H9 (cell line): ENCODE data around the gene SLC7A4. TPM values are rescaled to one million over a fixed set of nuclear protein-coding genes. Genes with fewer than 3 reads are reported as not detected.

ENCODE experiments used
- DNase-seq: peaks from one replicate; pipeline ENCODE4 v3.0.0-alpha.2; 2017
- H2AFZ ChIP-seq: one replicate; pipeline ENCODE4 v1.6.1; 2013; ENCODE audit warnings: mild to moderate bottlenecking, low read length, control low read depth, moderate library complexity
- H2AK5ac ChIP-seq: 2 replicates; pipeline ENCODE4 v1.6.1; 2013; ENCODE audit warnings: low read length, control low read depth, mixed read lengths; ENCODE audit not compliant: insufficient read length
- H2BK120ac ChIP-seq: one replicate; pipeline ENCODE4 v1.6.1; 2013; ENCODE audit warnings: low read depth, mild to moderate bottlenecking, low read length, control low read depth, inconsistent platforms; ENCODE audit not compliant: poor library complexity, severe bottlenecking
- H2BK12ac ChIP-seq: 2 replicates; pipeline ENCODE4 v1.6.1; 2013; ENCODE audit warnings: low read length, control low read depth, mixed read lengths, low read depth; ENCODE audit not compliant: insufficient read length
- H2BK15ac ChIP-seq: 2 replicates; pipeline ENCODE4 v1.6.1; 2013; ENCODE audit warnings: low read depth, low read length, control low read depth
- H2BK20ac ChIP-seq: one replicate; pipeline ENCODE4 v1.6.1; 2013; ENCODE audit warnings: low read depth, mild to moderate bottlenecking, low read length, control low read depth, inconsistent platforms; ENCODE audit not compliant: poor library complexity, severe bottlenecking
- H2BK5ac ChIP-seq: 2 replicates; pipeline ENCODE4 v1.6.1; 2013; ENCODE audit warnings: low read length, control low read depth, mixed read lengths; ENCODE audit not compliant: insufficient read length
- H3K14ac ChIP-seq: 2 replicates; pipeline ENCODE4 v1.6.1; 2013; ENCODE audit warnings: low read length, control low read depth; ENCODE audit not compliant: insufficient read depth
- H3K18ac ChIP-seq: 2 replicates; pipeline ENCODE4 v1.6.1; 2013; ENCODE audit warnings: low read depth, mild to moderate bottlenecking, mixed read lengths, low read length, control low read depth; ENCODE audit not compliant: insufficient read length
- H3K23ac ChIP-seq: 2 replicates; pipeline ENCODE4 v1.6.1; 2013; ENCODE audit warnings: low read length, control low read depth, mixed read lengths, low read depth; ENCODE audit not compliant: insufficient read length
- H3K23me2 ChIP-seq: 2 replicates; pipeline ENCODE4 v1.6.1; 2013; ENCODE audit warnings: low read depth, mild to moderate bottlenecking, mixed read lengths, low read length, control low read depth; ENCODE audit not compliant: insufficient read length, poor library complexity, severe bottlenecking
- H3K27ac ChIP-seq: 2 replicates; pipeline ENCODE4 v1.5.1; 2013; ENCODE audit warnings: low read length, control low read depth, mixed read lengths, low read depth; ENCODE audit not compliant: insufficient read length
- H3K27me3 ChIP-seq: 2 replicates; pipeline ENCODE4 v1.6.1; 2013; ENCODE audit warnings: low read length, control low read depth, inconsistent platforms; ENCODE audit not compliant: insufficient read depth
- H3K4ac ChIP-seq: 2 replicates; pipeline ENCODE4 v1.6.1; 2013; ENCODE audit warnings: low read depth, mild to moderate bottlenecking, control low read depth, inconsistent platforms, low read length, moderate library complexity
- H3K4me1 ChIP-seq: 2 replicates; pipeline ENCODE4 v1.6.1; 2013; ENCODE audit warnings: low read length, control low read depth, inconsistent platforms; ENCODE audit not compliant: insufficient read depth
- H3K4me2 ChIP-seq: 2 replicates; pipeline ENCODE4 v1.6.1; 2013; ENCODE audit warnings: low read length, control low read depth, mixed read lengths; ENCODE audit not compliant: insufficient read length, insufficient read depth
- H3K56ac ChIP-seq: 2 replicates; pipeline ENCODE4 v1.6.1; 2013; ENCODE audit warnings: low read depth, mild to moderate bottlenecking, mixed read lengths, low read length, control low read depth; ENCODE audit not compliant: insufficient read length
- H3K79me1 ChIP-seq: 2 replicates; pipeline ENCODE4 v1.6.1; 2013; ENCODE audit warnings: low read depth, mild to moderate bottlenecking, moderate library complexity, low read length, control low read depth, inconsistent platforms; ENCODE audit not compliant: insufficient read depth, poor library complexity, severe bottlenecking
- H3K79me2 ChIP-seq: 2 replicates; pipeline ENCODE4 v1.6.1; 2013; ENCODE audit warnings: low read length, control low read depth, inconsistent platforms; ENCODE audit not compliant: insufficient read depth
- H3K9ac ChIP-seq: 2 replicates; pipeline ENCODE4 v1.6.1; 2013; ENCODE audit warnings: low read length, control low read depth, mixed read lengths; ENCODE audit not compliant: insufficient read length; ENCODE audit errors: extremely low read depth
- H3K9me3 ChIP-seq: one replicate; pipeline ENCODE4 v1.6.1; 2013; ENCODE audit warnings: low read depth, low read length, inconsistent platforms; ENCODE audit not compliant: control insufficient read depth
- H3T11ph ChIP-seq: one replicate; pipeline ENCODE4 v1.6.1; 2013; ENCODE audit warnings: mild to moderate bottlenecking, low read length, control low read depth, inconsistent platforms
- H4K20me1 ChIP-seq: one replicate; pipeline ENCODE4 v1.6.1; 2013; ENCODE audit not compliant: control insufficient read depth, insufficient read length, insufficient read depth
- H4K5ac ChIP-seq: 2 replicates; pipeline ENCODE4 v1.6.1; 2013; ENCODE audit warnings: low read depth, mild to moderate bottlenecking, mixed read lengths, low read length, control low read depth; ENCODE audit not compliant: insufficient read length
- H4K8ac ChIP-seq: replicated peaks from 2 replicates; pipeline ENCODE4 v1.6.1; 2013; ENCODE audit warnings: low read length, control low read depth, mixed read lengths, low read depth; ENCODE audit not compliant: insufficient read length
- H4K91ac ChIP-seq: 2 replicates; pipeline ENCODE4 v1.6.1; 2013; ENCODE audit warnings: low read depth, mild to moderate bottlenecking, moderate library complexity, mixed read lengths, low read length, control low read depth; ENCODE audit not compliant: insufficient read length
- H3K27ac Mint-ChIP-seq, 3 experiments: 2 replicates in 2 of 3; 3 replicates in 1 of 3; pipeline ENCODE4 v1.8.0; 2020 to 2021; ENCODE audit warnings: mixed read lengths in 3 of 3, mild to moderate bottlenecking in 1 of 3, moderate library complexity in 1 of 3
- H3K27me3 Mint-ChIP-seq: 2 replicates; pipeline ENCODE4 v1.8.0; 2021; ENCODE audit warnings: low read depth, mild to moderate bottlenecking, moderate library complexity, mixed read lengths
- H3K36me3 Mint-ChIP-seq, 3 experiments: 2 replicates in 2 of 3; 3 replicates in 1 of 3; pipeline ENCODE4 v1.8.0; 2020 to 2021; ENCODE audit warnings: low read depth in 3 of 3, mixed read lengths in 3 of 3; ENCODE audit not compliant: insufficient read depth in 1 of 3
- H3K4me1 Mint-ChIP-seq, 2 experiments: 2 replicates each; pipeline ENCODE4 v1.8.0; 2020; ENCODE audit warnings: mixed read lengths in 2 of 2
- H3K4me3 Mint-ChIP-seq, 2 experiments: 2 replicates in 1 of 2; 3 replicates in 1 of 2; pipeline ENCODE4 v1.8.0; 2020 to 2021; ENCODE audit warnings: mild to moderate bottlenecking in 2 of 2, mixed read lengths in 2 of 2, moderate library complexity in 1 of 2
- H3K9me3 Mint-ChIP-seq, 2 experiments: 2 replicates in 1 of 2; 3 replicates in 1 of 2; pipeline ENCODE4 v1.8.0; 2020; ENCODE audit warnings: mild to moderate bottlenecking in 2 of 2, mixed read lengths in 2 of 2, moderate library complexity in 1 of 2
- WGBS: extraction: QIAGEN DNeasy Blood & Tissue Kit; methylation state at CpG from one replicate; pipeline ENCODE4 v1.1.7; 2013; ENCODE audit warnings: missing lambda C conversion rate, low lambda C conversion rate, mixed read lengths; ENCODE audit not compliant: insufficient read length; ENCODE audit errors: extremely low coverage; 5-methylcytosine and 5-hydroxymethylcytosine counted together
- total RNA-seq: library from RNA; stranded (reverse); gene quantifications from 2 replicates; pipeline ENCODE4 v1.2.1, GENCODE V29; 2021
- TF ChIP-seq, protein P1 (sequence below): fragments of 200-600 bp; sonication (generic); conservative IDR thresholded peaks from 3 replicates; pipeline ENCODE4 v1.8.0; 2021; ENCODE audit warnings: antibody characterized with exemption, mild to moderate bottlenecking

Gene SLC7A4
- total RNA-seq, 1 experiment from 2014 or later: 0.09 TPM

DNA sequence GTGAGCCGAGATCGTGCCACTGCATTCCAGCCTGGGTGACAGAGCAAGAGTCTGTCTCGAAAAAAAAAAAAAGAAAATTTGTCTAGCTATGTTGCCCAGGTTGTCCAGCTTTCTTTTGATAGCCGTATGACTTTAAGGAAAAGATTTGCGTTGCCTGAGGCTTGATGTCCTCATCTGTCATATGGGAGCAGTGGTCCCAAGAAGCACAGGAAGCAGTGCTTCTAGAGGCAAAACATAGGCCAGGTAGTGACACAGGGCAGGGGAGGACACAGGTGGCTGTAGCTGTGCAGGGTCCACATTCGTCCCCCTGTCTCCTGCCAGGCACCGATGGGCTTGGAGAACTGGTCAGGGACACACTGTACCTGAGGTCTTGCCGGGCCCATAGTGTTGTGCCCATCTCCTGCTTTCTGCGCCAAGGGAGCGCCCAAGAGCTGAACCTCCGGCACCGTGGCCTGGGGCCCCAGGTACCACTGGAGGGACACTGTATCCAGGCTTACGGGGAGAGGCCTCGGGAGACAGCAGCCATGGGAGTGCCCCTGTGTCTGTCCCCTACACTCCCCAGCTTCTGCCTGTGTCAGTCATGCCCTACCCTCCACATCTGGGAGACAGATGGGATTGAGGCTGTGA lies 14.8 kb upstream of the SLC7A4 start:
- H2AFZ ChIP-seq: no peak overlapping the region
- no peak overlapping the region for H2BK5ac ChIP-seq
- no peak for DNase-seq
- no peak overlapping the region for H2BK12ac ChIP-seq
- no peak overlapping the region for H2AK5ac ChIP-seq
- H3K56ac ChIP-seq: no peak overlapping the region
- H4K8ac ChIP-seq: no peak overlapping the region
- H3K27me3 ChIP-seq: no peaks in the 10 kb centered on the region
- H3K4me1 Mint-ChIP-seq: peaks cover 28 to 29% of the 10 kb centered on the region in 2 experiments
- H2BK15ac ChIP-seq: no peak overlapping the region
- H2BK20ac ChIP-seq: no peak overlapping the region
- no peak overlapping the region for H3T11ph ChIP-seq
- H3K18ac ChIP-seq: no peak overlapping the region
- no peak overlapping the region for H3K9ac ChIP-seq
- H4K5ac ChIP-seq: no peak overlapping the region
- no peak overlapping the region for H2BK120ac ChIP-seq
- no peaks in the 10 kb centered on the region; a peak in 1 of 5 replicates for H3K9me3 Mint-ChIP-seq
- H3K27ac Mint-ChIP-seq: no peak overlapping the region
- no peak overlapping the region for H3K4ac ChIP-seq
- TF ChIP-seq, protein P1, sequence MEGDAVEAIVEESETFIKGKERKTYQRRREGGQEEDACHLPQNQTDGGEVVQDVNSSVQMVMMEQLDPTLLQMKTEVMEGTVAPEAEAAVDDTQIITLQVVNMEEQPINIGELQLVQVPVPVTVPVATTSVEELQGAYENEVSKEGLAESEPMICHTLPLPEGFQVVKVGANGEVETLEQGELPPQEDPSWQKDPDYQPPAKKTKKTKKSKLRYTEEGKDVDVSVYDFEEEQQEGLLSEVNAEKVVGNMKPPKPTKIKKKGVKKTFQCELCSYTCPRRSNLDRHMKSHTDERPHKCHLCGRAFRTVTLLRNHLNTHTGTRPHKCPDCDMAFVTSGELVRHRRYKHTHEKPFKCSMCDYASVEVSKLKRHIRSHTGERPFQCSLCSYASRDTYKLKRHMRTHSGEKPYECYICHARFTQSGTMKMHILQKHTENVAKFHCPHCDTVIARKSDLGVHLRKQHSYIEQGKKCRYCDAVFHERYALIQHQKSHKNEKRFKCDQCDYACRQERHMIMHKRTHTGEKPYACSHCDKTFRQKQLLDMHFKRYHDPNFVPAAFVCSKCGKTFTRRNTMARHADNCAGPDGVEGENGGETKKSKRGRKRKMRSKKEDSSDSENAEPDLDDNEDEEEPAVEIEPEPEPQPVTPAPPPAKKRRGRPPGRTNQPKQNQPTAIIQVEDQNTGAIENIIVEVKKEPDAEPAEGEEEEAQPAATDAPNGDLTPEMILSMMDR: no peak
- no peak overlapping the region for H3K14ac ChIP-seq
- H3K23ac ChIP-seq: no peak overlapping the region
- no peak overlapping the region for H3K4me3 Mint-ChIP-seq
- H4K20me1 ChIP-seq: no peaks in the 10 kb centered on the region
- H3K23me2 ChIP-seq: peaks cover 4% of the 10 kb centered on the region
- peaks cover 5% of the 10 kb centered on the region; the same call in 1 of the 2 replicates for H3K4me1 ChIP-seq
- H3K4me2 ChIP-seq: no peak overlapping the region
- peaks cover 27% of the 10 kb centered on the region for H3K27me3 Mint-ChIP-seq
- H4K91ac ChIP-seq: no peak overlapping the region
- H3K36me3 Mint-ChIP-seq: no peaks in the 10 kb centered on the region
- WGBS: no CpG with 5 or more reads among the region's 14 CpGs
- no peaks in the 10 kb centered on the region for H3K79me1 ChIP-seq
- H3K79me2 ChIP-seq: no peaks in the 10 kb centered on the region
- no peaks in the 10 kb centered on the region for H3K9me3 ChIP-seq
- H3K27ac ChIP-seq: no peak overlapping the region
